B cell (primary cell): ENCODE measurements around the gene HTR3E.

Experiments used
- CTCF ChIP-seq: fragments of 200-600 bp; IDR thresholded peaks from one replicate; pipeline ENCODE4 v1.8.0; 2022; ENCODE audit warnings: antibody characterized with exemption, mild to moderate bottlenecking
- EZH2 ChIP-seq: IDR thresholded peaks from 2 replicates; pipeline ENCODE4 v1.6.1; 2012; ENCODE audit warnings: borderline replicate concordance, low read depth, mild to moderate bottlenecking, moderate library complexity, low read length; ENCODE audit not compliant: insufficient read depth, poor library complexity, severe bottlenecking

GRCh38 chr3:184092199-184092598 lies 4.7 kb upstream of the HTR3E start:
- TF ChIP-seq CTCF, result no peak
- no peak for TF ChIP-seq EZH2
